Gastrocnemius medialis (tissue), 4 donors: Measurements from ENCODE around the gene DNAJA4. TPM values are rescaled to one million over a fixed set of nuclear protein-coding genes. Genes with fewer than 3 reads are reported as not detected.

Source experiments
- ATAC-seq, 2 donors: fragments of 150-250 bp; one replicate each; pipeline ENCODE4 v1.9.1; 2016
- DNase-seq, 2 donors: peaks; one replicate each; pipeline ENCODE4 v3.0.0-alpha.2; 2019
- H3K27ac ChIP-seq, 4 donors: fragments of 200-600 bp; sonication (generic); 1 replicate in 1 of 4; 2 replicates in 3 of 4; pipeline ENCODE4 v1.5.1; 2016 to 2018; ENCODE audit warnings: mild to moderate bottlenecking in 2 of 4, moderate library complexity in 1 of 4
- H3K27me3 ChIP-seq, 3 donors: fragments of 200-600 bp; sonication (generic) in 2 of 3; 1 replicate in 1 of 3; 2 replicates in 2 of 3; pipeline versions ENCODE4 v1.5.1 to v1.6.0; 2016 to 2019; ENCODE audit warnings: mild to moderate bottlenecking in 1 of 3, moderate library complexity in 1 of 3
- H3K36me3 ChIP-seq, 2 donors: fragments of 200-600 bp; sonication (generic) in 1 of 2; one replicate each; pipeline ENCODE4 v1.5.1; 2017 to 2018
- H3K4me1 ChIP-seq, 2 donors: fragments of 200-600 bp; sonication (generic) in 1 of 2; one replicate each; pipeline ENCODE4 v1.5.1; 2016 to 2017; ENCODE audit warnings: mild to moderate bottlenecking in 2 of 2
- H3K4me3 ChIP-seq, 4 donors: fragments of 200-600 bp; sonication (generic) in 3 of 4; 1 replicate in 1 of 4; 2 replicates in 3 of 4; pipeline ENCODE4 v1.5.1; 2016 to 2019; ENCODE audit warnings: mild to moderate bottlenecking in 2 of 4
- H3K9me3 ChIP-seq, 3 donors: fragments of 200-600 bp; sonication (generic) in 2 of 3; 1 replicate in 1 of 3; 2 replicates in 2 of 3; pipeline ENCODE4 v1.5.1; 2016 to 2019
- POLR2A ChIP-seq, 2 donors: fragments of 450-650 bp; IDR thresholded peaks; one replicate each; pipeline ENCODE4 v1.6.1; 2017; ENCODE audit warnings: antibody characterized with exemption in 2 of 2, mild to moderate bottlenecking in 2 of 2, moderate library complexity in 2 of 2
- in situ Hi-C, 4 donors: fragments of 200-750 bp; cut with MboI; loops; one replicate each; pipeline versions ENCODE4 v1.15.0 to v1.8.0; 2017; ENCODE audit warnings: low sequenced_read_pairs in 4 of 4
- intact Hi-C: fragments of 100-400 bp; cut with DNase I; formaldehyde crosslinking; loops from one replicate; pipeline ENCODE4 v1.15.1; 2023; ENCODE audit warnings: low total_unique reads
- total RNA-seq, 4 donors: library from RNA; depleted of rRNA; stranded (reverse); fragments of >200 nt; gene quantifications; one replicate each; pipeline versions ENCODE4 v1.1.0 to v1.2.3, GENCODE V29; 2016
- TF ChIP-seq, protein P1 (sequence below), 5 experiments: fragments of 450-650 bp in 3 of 5; fragments of 200-600 bp in 2 of 5; sonication (generic) in 2 of 5; IDR thresholded peaks in 4 of 5; conservative IDR thresholded peaks in 1 of 5; 1 replicate in 4 of 5; 2 replicates in 1 of 5; pipeline ENCODE4 v1.5.1; 2016 to 2019; ENCODE audit warnings: antibody characterized with exemption in 5 of 5, mild to moderate bottlenecking in 3 of 5, moderate library complexity in 3 of 5

The DNAJA4 gene
- total RNA-seq, 4 donors from 2014 or later = 13.7 to 120 (median 37.8) TPM

GRCh38 chr15:78313383-78313782 lies 49.0 kb downstream of the DNAJA4 start:
- intact Hi-C loops (no loop called here), in situ Hi-C loops (no loop called here)
- DNase-seq (no peak), ATAC-seq (no peak)
- Histone ChIP-seq H3K27ac (no peak overlapping the region), H3K9me3 (no peaks in the 10 kb centered on the region), H3K36me3 (no peaks in the 10 kb centered on the region), H3K4me3 (no peak overlapping the region), H3K27me3 (no peaks in the 10 kb centered on the region), H3K4me1 (peaks cover 5 to 8% of the 10 kb centered on the region in 2 donors)
- TF ChIP-seq, protein P1, sequence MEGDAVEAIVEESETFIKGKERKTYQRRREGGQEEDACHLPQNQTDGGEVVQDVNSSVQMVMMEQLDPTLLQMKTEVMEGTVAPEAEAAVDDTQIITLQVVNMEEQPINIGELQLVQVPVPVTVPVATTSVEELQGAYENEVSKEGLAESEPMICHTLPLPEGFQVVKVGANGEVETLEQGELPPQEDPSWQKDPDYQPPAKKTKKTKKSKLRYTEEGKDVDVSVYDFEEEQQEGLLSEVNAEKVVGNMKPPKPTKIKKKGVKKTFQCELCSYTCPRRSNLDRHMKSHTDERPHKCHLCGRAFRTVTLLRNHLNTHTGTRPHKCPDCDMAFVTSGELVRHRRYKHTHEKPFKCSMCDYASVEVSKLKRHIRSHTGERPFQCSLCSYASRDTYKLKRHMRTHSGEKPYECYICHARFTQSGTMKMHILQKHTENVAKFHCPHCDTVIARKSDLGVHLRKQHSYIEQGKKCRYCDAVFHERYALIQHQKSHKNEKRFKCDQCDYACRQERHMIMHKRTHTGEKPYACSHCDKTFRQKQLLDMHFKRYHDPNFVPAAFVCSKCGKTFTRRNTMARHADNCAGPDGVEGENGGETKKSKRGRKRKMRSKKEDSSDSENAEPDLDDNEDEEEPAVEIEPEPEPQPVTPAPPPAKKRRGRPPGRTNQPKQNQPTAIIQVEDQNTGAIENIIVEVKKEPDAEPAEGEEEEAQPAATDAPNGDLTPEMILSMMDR (IDR thresholded peaks at IDR 0.05 in 4 of 5, conservative IDR thresholded peaks at IDR 0.05 in 1 of 5) = no peak
- TF ChIP-seq POLR2A (IDR thresholded peaks at IDR 0.05) = no peak

DNA sequence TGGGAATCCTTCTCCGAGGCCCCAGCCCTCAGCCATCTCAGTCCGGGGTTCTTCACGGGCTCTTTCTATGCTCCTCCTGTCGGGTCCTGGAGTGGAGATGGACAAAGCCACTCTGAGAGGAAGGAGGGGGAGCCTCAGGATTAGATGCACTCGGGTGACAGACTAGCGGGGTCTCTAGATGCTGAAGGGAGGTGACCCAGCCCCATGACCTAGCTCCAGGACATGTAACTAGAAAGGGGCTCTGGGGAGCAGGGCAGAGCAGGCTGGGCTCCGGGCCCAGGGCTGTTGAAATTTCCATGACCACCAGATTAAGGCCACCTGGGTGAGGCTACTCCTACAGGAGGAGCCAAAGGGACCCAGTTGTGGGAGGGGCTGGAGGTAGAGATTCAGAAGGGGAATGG lies 49.8 kb downstream of the DNAJA4 start:
- intact Hi-C loops = no loop called here
- H3K4me1 ChIP-seq = peaks cover 5 to 8% of the 10 kb centered on the region in 2 donors
- TF ChIP-seq, protein P1 (IDR thresholded peaks at IDR 0.05 in 4 of 5, conservative IDR thresholded peaks at IDR 0.05 in 1 of 5) = no peak
- TF ChIP-seq POLR2A (IDR thresholded peaks at IDR 0.05) = no peak
- H3K27ac ChIP-seq = no peak overlapping the region
- H3K36me3 ChIP-seq = no peaks in the 10 kb centered on the region
- DNase-seq = no peak
- ATAC-seq = no peak
- H3K27me3 ChIP-seq = no peaks in the 10 kb centered on the region
- in situ Hi-C loops = no loop called here
- no peaks in the 10 kb centered on the region for H3K9me3 ChIP-seq
- no peak overlapping the region for H3K4me3 ChIP-seq

DNA sequence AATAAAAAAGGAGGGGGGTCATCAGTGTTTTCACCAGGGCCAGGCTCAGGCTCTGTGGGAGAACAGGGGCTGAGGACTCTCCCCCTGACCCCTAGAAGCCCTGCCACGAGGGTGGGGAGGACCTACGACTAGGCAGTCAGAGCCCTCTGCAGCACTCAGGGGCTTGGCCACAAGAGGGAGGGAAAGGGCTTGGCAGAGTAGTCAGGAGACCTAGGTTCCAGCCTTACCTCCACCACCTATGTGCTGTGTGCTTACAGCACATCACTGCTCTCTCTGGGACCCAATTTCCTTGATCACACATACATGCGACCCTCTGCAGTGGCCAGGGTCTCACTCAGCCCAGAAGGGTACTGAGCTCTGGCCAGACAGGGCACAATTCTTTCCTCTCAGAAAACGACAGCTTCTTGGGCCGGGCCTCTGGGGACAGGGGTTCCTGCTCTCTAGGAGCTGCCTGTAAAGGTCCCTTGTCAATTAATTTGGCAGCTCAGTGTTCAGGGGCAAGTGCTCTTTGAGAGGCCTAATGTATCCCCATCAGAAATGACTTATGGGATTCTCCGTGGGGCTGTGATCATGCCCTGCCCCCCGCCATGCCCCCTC lies 51.4 kb downstream of the DNAJA4 start:
- no peak for TF ChIP-seq POLR2A (IDR thresholded peaks at IDR 0.05)
- TF ChIP-seq, protein P1 (IDR thresholded peaks at IDR 0.05 in 4 of 5, conservative IDR thresholded peaks at IDR 0.05 in 1 of 5) = no peak
- intact Hi-C loops = no loop called here
- Histone ChIP-seq H3K4me3 (no peak overlapping the region), H3K27me3 (no peaks in the 10 kb centered on the region), H3K36me3 (no peaks in the 10 kb centered on the region), H3K27ac (no peak overlapping the region), H3K4me1 (peaks cover 5 to 8% of the 10 kb centered on the region in 2 donors), H3K9me3 (no peaks in the 10 kb centered on the region)
- ATAC-seq (no peak), DNase-seq (no peak)
- in situ Hi-C loops = no loop called here

GRCh38 chr15:78316283-78317083 lies 52.1 kb downstream of the DNAJA4 start:
- Histone ChIP-seq H3K9me3 (no peaks in the 10 kb centered on the region), H3K36me3 (no peaks in the 10 kb centered on the region), H3K4me1 (peaks cover 1 to 4% of the 10 kb centered on the region in 2 donors), H3K27ac (no peak overlapping the region), H3K27me3 (no peaks in the 10 kb centered on the region), H3K4me3 (no peak overlapping the region)
- in situ Hi-C loops = no loop called here
- ATAC-seq = no peak
- intact Hi-C loops = no loop called here
- no peak for DNase-seq
- TF ChIP-seq, protein P1 (IDR thresholded peaks at IDR 0.05 in 4 of 5, conservative IDR thresholded peaks at IDR 0.05 in 1 of 5) = no peak
